ENCODE results near the gene EME2.

Gene EME2

GRCh38 chr16:1767116-1767994, 5.3 kb upstream of the EME2 start:
- H3K36me3 ChIP-seq = peaks cover 79% of the 10 kb centered on the region
- DNase-seq = no peak
- TF ChIP-seq CTCF (IDR thresholded peaks at IDR 0.05; ENCODE audit: low read depth, low read length) = no peak
- H3K4me3 ChIP-seq (ENCODE audit: low read depth, low read length) = no peak overlapping the region
- no peaks in the 10 kb centered on the region for H3K9me3 ChIP-seq
- H3K4me1 ChIP-seq = peaks cover 4% of the 10 kb centered on the region
- H3K27me3 ChIP-seq = no peaks in the 10 kb centered on the region

- no peaks in the 10 kb centered on the region for H3K9me3 ChIP-seq
- DNase-seq = no peak
- H3K4me1 ChIP-seq = peaks cover 4% of the 10 kb centered on the region
- TF ChIP-seq CTCF (IDR thresholded peaks at IDR 0.05; ENCODE audit: low read depth, low read length) = no peak
- peaks cover 71% of the 10 kb centered on the region for H3K36me3 ChIP-seq
- no peaks in the 10 kb centered on the region for H3K27me3 ChIP-seq
- no peak overlapping the region for H3K4me3 ChIP-seq (ENCODE audit: low read depth, low read length)
These were observed 4.4 kb upstream of the EME2 start for GRCh38 chr16:1768061-1768766.

- H3K4me3 ChIP-seq (ENCODE audit: low read depth, low read length) = no peak overlapping the region
- DNase-seq = no peak
- H3K36me3 ChIP-seq = peaks cover 67% of the 10 kb centered on the region
- H3K9me3 ChIP-seq = no peaks in the 10 kb centered on the region
- no peak for TF ChIP-seq CTCF (IDR thresholded peaks at IDR 0.05; ENCODE audit: low read depth, low read length)
- peaks cover 4% of the 10 kb centered on the region for H3K4me1 ChIP-seq
- no peaks in the 10 kb centered on the region for H3K27me3 ChIP-seq
These were observed 3.7 kb upstream of the EME2 start for GRCh38 chr16:1768767-1769401.

GRCh38 chr16:1769402-1770300, 3.0 kb upstream of the EME2 start:
- no peaks in the 10 kb centered on the region for H3K27me3 ChIP-seq
- H3K36me3 ChIP-seq = peaks cover 60% of the 10 kb centered on the region
- TF ChIP-seq CTCF (IDR thresholded peaks at IDR 0.05; ENCODE audit: low read depth, low read length) = no peak
- H3K4me3 ChIP-seq (ENCODE audit: low read depth, low read length) = peak overlapping the region; percentile 92
- H3K4me1 ChIP-seq = peaks cover 4% of the 10 kb centered on the region
- H3K9me3 ChIP-seq = no peaks in the 10 kb centered on the region
- no peak for DNase-seq

- Histone ChIP-seq H3K9me3 (no peaks in the 10 kb centered on the region), H3K4me1 (peaks cover 4% of the 10 kb centered on the region), H3K27me3 (no peaks in the 10 kb centered on the region), H3K36me3 (peaks cover 53% of the 10 kb centered on the region), H3K4me3 (ENCODE audit: low read depth, low read length) (peak overlapping the region; percentile 92)
- DNase-seq = peak; percentile 84
- no peak for TF ChIP-seq CTCF (IDR thresholded peaks at IDR 0.05; ENCODE audit: low read depth, low read length)
These were observed 2.1 kb upstream of the EME2 start for GRCh38 chr16:1770328-1771187.
